Loucy (cell line): ENCODE data around the gene TBX5.

Source experiments
- CTCF ChIP-seq: fragments of 200-600 bp; sonication (generic); conservative IDR thresholded peaks from 2 replicates; pipeline ENCODE4 v1.5.1; 2014; ENCODE audit warnings: mild to moderate bottlenecking, antibody characterized with exemption, low read length
- EZH2phosphoT487 ChIP-seq: fragments of 200-600 bp; IDR thresholded peaks from 2 replicates; pipeline ENCODE4 v1.6.1; 2018; ENCODE audit warnings: antibody characterized with exemption, mild to moderate bottlenecking, moderate library complexity, borderline replicate concordance

GRCh38 chr12:114395755-114396152 lies 10.2 kb downstream of the TBX5 start:
- TF ChIP-seq CTCF (no peak), EZH2phosphoT487 (no peak)
